ENCODE data around the gene MYL12B. TPM values are rescaled to one million over a fixed set of nuclear protein-coding genes. Genes with fewer than 3 reads are reported as not detected.
"Not testable (repeated sequence)": the region's sequence is repeated elsewhere in the genome, so short reads cannot be mapped to it uniquely, and the experiment has no call there.

The MYL12B gene
- 633 and 743 TPM in 2 replicates for total RNA-seq (2014; rRNA removed; shearing (Covaris generic))

DNA sequence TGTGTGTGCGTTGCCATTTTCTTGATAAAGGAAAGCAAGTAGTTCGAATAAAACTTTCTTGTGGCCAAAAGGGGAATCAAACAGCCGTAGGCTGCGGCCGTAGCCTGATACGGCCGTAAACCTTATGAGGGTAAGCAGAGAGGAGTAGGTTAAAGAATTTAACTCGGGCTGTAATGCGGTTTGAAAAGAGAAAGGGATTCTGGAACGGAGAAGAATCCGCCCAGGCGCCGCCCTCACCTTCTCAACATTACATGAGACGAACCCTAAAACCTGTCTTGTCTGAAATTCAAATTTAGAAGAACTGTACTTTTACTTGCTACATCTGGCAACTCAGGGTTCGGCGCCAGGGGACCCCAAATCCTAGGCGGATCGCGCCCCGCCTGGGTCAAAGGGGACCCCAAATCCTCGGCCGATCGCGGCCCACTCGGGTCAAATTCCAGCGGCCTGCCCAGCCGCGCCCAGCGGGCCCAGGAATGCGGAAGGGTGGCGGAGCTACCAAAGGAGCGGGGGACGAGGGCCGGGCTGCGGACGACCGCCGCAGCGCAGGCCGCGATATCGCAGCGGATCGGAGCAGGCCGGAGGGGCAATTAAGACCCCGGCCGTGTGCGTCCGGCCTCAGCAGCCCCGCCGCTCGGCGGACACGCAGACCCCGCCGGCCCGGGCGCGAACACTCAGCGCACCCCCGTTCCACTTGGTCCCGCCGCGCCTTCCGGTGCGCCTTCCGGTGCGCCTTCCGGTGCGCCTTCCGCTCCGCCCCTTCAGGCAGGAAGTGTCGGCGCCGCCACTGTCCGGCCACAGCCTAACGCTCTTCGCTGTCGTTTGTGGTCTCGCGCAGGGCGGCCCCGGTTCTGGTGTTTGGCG lies at the start of gene MYL12B:
Gene MYL12B, plus strand, starts transcription at position 761 of the 861 bp plus-strand sequence. CDS start 10,766 bp downstream, outside the sequence.
- DNase-seq (ENCODE audit: low spot score) = peak; percentile 79

DNA sequence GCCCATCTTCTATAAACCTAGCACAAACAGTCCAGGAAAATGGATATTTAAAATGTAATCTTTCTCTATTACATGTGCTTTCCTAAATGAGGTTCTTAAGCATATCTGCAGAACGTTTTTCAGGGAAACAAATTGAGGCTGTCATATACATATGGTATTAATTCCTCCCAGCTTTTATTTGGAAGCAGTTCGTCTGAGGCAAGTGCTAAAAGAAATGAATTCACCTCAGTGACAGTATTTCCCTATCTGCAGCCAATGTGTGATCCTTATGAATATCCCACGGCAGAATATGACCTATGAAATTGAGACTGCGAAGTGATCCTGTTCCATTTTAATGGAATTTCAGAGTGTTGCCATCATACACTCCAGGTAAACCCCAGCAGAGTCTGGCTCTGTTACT lies 49.3 kb upstream of the MYL12B start:
- no peak for DNase-seq (ENCODE audit: low spot score)

DNA sequence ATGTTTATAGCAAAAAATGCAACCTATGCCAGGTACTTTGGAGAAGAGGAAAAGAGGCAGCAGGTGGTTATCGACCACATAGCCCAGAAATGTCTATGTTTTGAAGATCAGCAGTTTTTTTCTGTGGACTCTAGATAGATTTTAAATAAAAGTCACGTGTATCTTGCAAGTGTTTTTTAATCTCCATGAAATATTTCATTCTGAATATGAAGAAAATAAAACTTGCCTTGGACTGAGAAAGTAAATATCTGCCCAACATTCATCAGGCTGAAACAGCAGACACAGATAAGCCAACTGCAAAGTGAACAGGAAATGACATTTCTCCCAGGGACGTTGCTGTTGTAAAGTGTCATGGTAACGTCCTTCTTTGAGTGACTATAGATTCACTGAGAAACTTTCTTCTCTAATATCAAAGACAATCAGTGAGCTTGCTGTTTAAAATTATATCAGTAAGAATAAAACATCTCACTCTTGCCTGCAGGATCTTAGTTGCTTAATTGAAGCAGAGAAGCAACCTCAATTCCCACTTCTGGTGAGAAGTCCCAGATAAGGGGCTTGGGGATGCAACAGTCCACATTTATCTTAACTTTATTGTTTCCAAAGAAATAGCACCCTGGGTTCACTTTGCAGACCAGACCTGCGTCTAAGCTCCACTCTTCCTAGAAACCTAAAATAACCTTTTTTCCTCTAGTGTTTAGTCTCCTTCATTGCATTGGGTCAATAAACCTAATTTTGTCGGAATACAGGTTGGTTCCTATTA lies 48.5 kb upstream of the MYL12B start:
- peak; percentile 5 for DNase-seq (ENCODE audit: low spot score)

- no peak for DNase-seq (ENCODE audit: low spot score)
Measured at GRCh38 chr18:3214855-3215637, 46.9 kb upstream of the MYL12B start.

GRCh38 chr18:3216987-3217386 lies 44.9 kb upstream of the MYL12B start:
- no peak for DNase-seq (ENCODE audit: low spot score)

DNA sequence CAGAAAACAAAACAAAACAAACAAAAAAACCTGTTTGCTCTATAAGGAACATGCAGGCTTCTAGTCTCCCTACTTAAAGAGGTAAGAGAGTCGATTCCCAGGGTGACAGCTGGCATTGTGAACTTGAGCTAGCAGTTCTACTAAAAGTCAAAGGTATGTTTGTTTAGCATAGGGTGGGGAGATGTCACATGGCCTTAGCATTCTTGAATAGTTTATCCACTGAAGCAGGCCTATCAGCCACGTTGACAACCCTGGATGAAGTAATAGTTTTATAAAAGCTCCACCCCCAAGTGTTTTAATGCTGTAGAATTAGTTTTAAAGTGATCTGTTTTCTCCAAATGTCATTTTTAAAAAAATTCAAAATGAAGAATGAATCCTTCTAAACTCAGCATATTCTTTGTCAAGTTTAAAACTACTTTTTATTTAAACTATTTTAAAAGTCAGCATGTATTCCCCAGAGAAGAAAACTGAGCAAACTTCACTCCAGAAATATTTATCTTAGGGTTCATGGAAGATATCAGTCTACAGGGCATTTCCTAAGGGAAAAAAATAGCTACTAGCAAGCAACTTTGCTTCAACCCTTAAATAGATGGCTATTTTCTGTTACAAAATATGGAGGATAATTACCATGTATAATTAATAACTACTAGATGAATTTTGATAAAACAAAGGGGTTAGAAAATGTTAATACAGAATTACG lies 43.8 kb upstream of the MYL12B start:
- peak; percentile 26 for DNase-seq (ENCODE audit: low spot score)

- DNase-seq (ENCODE audit: low spot score) = no peak
Measured at GRCh38 chr18:3218819-3219218, 43.1 kb upstream of the MYL12B start.

DNA sequence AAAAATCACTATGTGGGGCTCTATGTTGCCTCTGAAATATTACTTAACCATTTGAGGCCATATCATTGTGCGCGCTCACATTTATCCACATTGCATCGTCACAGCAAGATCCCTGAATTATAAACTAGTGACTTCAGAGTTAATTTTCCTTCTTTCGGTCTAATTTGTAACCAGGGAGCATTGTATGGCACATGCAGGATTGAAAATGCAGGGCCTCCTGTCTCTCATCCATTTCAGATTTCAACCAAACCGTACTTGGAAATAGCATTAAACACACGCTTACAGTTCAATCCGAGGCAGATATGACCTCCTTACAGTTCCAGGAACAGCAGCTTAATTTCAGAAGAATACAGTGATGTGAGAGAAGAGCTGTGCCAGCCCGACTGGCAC lies 42.7 kb upstream of the MYL12B start:
- DNase-seq (ENCODE audit: low spot score) = no peak

DNA sequence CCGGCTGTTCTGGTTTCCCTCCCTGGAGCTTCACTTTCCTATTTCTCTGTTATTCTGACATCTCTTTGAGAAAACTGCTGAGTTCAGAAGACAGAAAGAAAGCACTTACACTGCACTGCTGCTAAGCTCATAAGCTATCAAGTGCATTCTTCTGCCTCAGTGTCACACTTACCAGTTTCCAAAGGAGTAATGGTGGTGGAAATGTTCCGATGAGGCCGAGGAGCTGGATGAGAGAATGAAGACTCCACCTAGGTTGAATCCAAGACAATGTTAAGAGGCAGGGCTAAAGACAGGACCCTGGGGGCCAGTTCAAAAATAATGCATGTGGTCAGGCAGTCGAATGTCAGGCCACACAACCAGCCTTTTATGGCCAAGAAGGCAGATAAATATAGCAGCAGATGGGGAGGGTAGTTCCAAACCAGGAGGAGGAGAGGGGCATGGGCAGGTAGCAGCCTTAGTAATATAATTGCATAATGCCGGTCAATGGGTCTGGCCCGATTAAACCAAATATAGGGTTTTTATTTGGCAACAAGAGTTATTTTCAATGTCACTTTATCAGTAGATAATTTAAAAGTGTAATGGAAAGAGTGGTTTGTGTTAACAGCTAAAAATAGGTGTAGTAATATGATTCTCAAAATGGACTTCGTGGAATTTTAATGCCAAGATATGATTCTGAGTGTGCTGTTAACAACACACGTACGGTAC lies 42.1 kb upstream of the MYL12B start, which contains the start of gene MYOM1:
Gene MYOM1, minus strand, starts transcription at position 338 of the 705 bp plus-strand sequence. CDS start 4,745 bp downstream, outside the sequence.
- no peak for DNase-seq (ENCODE audit: low spot score)

DNA sequence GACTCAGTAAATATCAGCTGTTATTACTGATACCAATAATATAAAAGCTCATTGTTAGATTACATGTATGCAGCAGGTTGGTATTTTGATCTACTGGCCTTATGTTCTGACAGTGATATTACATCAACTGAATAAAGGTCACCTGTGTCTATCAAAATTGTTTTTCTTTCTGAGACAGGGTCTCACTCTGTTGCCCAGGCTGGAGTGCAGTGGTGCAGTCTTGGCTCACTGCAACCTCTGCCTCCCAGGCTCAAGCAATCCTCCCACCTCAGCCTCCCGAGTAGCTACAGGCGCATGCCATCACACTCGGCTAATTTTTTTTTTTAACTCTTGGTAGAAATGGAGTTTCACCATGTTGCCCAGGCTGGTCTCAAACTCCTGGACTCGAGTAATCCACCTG lies 41.1 kb upstream of the MYL12B start:
- not testable (repeated sequence) for DNase-seq (ENCODE audit: low spot score)

GRCh38 chr18:3221496-3221895 lies 40.4 kb upstream of the MYL12B start:
- no peak for DNase-seq (ENCODE audit: low spot score)

DNA sequence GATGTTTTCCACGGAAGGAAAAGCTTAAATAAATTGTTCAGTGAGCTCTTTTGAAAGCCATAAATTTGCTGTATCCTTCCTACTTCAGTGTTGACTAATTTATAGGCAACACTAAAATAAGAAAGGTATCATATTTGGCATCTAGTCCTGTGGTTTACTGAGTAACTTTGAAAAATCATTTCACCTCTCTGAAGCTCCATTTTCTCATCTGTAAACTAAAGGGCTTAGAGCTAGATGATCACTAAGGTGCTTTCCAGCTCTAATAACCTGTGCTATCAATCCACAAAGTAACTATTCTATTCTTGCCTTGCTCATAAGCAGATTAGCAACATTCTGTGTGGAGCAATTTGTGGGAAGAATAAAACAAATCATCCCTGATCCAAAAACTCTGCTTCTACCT lies 38.6 kb upstream of the MYL12B start:
- DNase-seq (ENCODE audit: low spot score) = no peak

- DNase-seq (ENCODE audit: low spot score) = no peak
Measured at GRCh38 chr18:3224223-3224622, 37.7 kb upstream of the MYL12B start.

GRCh38 chr18:3225588-3225987 lies 36.3 kb upstream of the MYL12B start:
- DNase-seq (ENCODE audit: low spot score) = no peak

GRCh38 chr18:3226048-3226447 lies 35.9 kb upstream of the MYL12B start:
- no peak for DNase-seq (ENCODE audit: low spot score)

DNA sequence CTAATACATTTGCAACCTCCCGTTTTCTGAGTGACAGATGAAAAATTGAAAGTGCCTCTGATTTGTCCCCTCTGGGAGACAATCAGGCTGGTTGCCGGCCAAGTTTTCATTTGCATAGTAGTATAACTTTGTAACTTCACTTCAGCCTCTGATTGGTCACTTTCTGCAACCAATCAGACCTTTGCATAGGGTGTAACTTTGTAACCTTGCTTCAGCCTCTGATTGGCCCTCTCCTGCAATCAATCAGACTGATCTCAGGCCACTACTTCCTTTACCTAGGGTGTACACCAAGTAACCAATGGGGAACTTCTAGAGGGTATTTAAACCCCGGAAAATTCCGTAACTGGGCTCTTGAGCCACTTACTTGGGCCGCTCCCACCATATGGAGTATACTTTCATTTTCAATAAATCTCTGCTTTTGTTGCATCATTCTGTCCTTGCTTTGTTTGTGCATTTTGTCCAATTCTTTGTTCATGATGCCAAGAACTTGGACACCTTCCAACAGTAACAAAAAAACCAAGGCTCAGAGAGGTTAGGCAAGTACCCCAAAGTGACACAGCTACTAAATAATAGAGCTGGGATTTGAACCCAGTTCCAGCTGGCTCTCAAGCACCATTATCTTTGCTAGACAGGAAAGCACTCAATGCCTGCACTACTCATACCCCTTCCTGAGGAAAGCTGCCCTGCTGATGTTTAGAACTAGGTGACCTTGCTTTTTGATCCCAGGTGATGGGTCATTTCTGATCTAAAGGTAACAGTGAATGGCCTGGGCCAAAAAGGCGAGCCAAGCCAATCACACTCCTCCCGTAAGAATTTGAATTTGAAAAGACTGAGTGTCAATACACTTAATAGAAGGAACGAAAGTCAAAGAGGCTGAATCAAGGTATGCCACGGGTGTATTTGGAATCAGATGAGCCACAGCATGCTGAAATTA lies 31.3 kb upstream of the MYL12B start:
- peak; percentile 68 for DNase-seq (ENCODE audit: low spot score)

- DNase-seq (ENCODE audit: low spot score) = no peak
Measured at GRCh38 chr18:3233004-3233403, 28.9 kb upstream of the MYL12B start.

GRCh38 chr18:3233433-3234168 lies 28.3 kb upstream of the MYL12B start:
- DNase-seq (ENCODE audit: low spot score) = no peak

GRCh38 chr18:3234457-3234856 lies 27.5 kb upstream of the MYL12B start:
- DNase-seq (ENCODE audit: low spot score) = no peak
